HTERT RPE-1 (cell line): ENCODE data around the gene CNGA3.

Source experiments
- in situ Hi-C: fragments of 300-500 bp; cut with MboI; formaldehyde crosslinking; loops from 4 replicates; pipeline ENCODE4 v1.14.3; 2020; ENCODE audit warnings: low sequenced_read_pairs

The CNGA3 gene

GRCh38 chr2:98438190-98439133 is 92.2 kb downstream of the CNGA3 start:
- in situ Hi-C loops = no loop called here

DNA sequence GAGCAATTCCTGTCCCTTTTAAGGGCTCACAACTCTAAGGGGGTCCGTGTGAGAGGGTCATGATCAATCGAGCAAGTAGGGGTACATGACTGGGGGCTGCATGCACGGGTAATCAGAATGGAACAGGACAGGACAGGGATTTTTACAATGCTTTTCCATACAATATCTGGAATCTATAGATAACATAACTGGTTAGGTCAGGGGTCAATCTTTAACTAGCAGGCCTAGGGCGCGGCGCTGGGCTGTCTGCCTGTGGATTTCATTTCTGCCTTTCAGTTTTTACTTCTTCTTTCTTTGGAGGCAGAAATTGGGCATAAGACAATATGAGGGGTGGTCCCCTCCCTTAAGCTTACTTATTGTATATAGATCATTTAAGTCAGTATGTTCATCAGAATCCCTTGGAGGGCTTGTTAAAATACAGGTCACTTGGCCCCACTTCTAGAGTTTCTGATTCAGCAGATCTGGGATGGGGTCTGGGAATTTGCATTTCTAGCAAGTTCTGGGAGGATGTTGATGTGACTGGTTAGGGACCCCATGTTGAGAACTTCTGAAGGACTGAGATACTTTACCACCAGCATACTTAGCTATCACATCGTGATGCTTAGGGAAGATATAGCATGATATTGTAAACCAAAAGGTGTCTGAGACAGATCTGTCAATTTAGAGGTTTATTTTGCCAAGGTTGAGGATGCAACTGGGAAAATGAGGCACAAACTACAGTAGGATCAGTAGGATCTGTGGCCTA is 95.6 kb downstream of the CNGA3 start:
- in situ Hi-C loops = no loop called here

GRCh38 chr2:98442488-98442887 is 96.2 kb downstream of the CNGA3 start:
- in situ Hi-C loops = no loop called here

DNA sequence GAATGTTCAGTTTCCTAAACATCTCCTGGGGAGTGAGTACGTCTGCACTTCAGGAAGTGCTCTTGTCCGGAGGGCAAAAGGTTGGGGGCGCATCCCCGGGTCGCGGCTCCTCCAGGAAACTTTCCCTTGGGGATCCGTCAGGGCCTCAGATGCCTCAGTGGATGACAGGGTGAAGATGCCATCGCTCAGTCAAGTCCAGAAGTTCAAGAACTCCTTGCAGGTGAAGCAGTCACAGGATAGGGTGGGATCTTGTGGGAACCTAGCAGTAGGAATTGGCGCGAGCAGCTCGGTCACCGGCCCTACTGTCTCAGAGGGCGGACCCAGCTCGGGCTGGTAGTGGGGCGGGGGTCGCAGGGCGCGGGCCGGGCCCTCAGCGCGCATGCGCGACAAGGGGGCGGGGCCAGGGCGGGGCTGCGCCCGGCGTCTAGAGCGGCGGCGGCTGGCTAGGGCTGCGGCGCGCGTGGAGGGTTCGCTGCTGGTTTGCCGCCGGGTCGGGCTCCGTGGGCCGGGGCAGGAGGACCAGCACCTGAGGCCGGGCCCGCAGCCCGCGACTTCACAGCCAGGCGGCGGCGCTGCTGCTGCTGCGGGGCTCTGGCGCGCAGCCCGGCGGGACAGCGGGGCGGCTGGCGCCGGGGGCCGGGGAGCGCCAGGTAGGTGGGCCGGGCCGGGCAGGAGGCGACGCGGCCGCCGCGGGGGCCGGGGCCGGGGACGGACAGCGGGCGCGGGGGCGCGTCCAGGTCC is 98.3 kb downstream of the CNGA3 start, which contains the start of gene INPP4A:
INPP4A (plus strand) TSS at position 423 of the 741 bp plus-strand sequence. CDS start 75,191 bp downstream, outside the sequence.
- in situ Hi-C loops = no loop called here

- in situ Hi-C loops = no loop called here
These were observed 99.0 kb downstream of the CNGA3 start for GRCh38 chr2:98445177-98445682.

DNA sequence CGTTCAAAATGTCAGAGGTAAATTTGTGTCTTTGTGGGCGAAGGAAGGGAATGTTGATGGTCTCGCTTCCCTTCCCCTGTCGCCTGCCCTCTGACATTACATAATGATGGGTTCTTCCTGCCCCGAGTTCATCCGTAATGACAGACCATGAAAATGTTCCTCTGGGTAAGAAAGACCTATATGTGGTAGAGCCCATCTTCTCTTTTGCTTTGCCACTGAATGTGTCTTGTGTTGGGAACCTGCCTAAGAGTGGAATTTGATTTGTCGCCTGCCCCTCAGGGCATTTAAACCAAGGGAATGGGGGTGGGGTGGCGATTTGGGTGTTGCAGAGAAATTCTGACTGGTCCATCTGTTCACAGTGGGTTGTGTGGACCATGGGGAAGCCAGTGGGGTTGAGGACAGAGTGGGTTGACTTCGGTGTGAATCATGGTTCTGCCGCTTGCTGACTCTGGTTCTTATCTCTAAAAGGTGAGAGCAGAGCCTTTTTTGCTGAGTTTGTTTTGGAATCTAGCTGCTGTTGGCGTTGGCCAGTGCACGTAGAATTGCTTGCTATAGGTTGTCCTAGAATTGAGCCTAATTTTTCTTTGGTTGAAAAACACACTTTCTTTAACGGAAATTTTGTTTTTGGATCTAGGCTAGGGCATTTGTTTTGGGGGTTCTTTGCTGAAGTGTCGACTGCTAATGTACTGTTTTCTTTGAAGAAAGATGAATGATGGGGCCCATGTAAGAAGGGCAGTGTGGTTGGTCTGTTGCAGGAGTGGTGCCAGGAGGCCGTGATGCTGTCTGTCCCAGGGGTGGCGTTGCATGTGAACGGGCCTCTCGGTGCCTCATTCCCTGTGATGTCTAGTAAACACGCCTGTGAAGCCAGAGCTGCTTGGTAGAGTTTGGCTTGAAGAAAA is 99.7 kb downstream of the CNGA3 start:
- in situ Hi-C loops = no loop called here

DNA sequence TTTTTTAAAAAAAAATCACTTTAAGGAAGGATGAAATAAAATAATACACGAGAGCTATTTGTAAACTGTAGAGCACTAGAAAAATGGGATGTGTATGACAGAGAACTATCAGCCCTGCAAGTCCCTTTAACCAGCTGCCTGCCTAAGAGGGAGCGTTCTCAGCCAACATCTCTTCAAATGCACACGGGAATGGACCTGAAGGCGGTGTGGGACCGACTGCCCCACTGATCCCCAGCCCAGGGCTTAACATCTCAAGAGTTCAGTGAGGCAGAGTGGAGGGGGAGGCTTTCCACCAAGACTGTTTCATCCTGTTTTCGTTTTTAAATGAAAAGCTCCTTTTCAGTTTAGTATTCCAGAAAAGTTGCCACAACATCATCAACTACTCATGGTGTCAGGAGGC is 100.6 kb downstream of the CNGA3 start:
- in situ Hi-C loops = no loop called here
